Naive thymus-derived CD8-positive, alpha-beta T cell (primary cell): Measurements from ENCODE around the gene TTLL13. TPM values are rescaled to one million over a fixed set of nuclear protein-coding genes. Genes with fewer than 3 reads are reported as not detected.
A peak's percentile ranks its signal among the peaks of the same experiment; 100 is the strongest.
"Not testable (repeated sequence)": the region's sequence is repeated elsewhere in the genome, so short reads cannot be mapped to it uniquely, and the experiment has no call there.

Experiments used
- ATAC-seq, 2 donors: fragments of 150-1000 bp; cut with Tn5 transposase in 1 of 2; sonication (Bioruptor Pico), chemical (Tn5 transposase) in 1 of 2; 1 replicate in 1 of 2; 2 replicates in 1 of 2; pipeline ENCODE4 v1.10.0; 2021; ENCODE audit warnings: mild to moderate bottlenecking in 2 of 2, moderate library complexity in 2 of 2
- POLR2A ChIA-PET: fragments of 350-600 bp; sonication (Branson Sonifier 250); formaldehyde crosslinking; loops from one replicate; lab custom pipeline; 2021; ENCODE audit warnings: antibody characterized with exemption; lab: Charles Lee
- DNase-seq, 10 donors: peaks; one replicate each; pipeline versions ENCODE4 v3.0.0 to v3.0.0-alpha.2; 2020 to 2022
- H3K27ac Mint-ChIP-seq, 10 donors: one replicate each; pipeline ENCODE4 v1.8.0; 2020 to 2022; ENCODE audit warnings: mild to moderate bottlenecking in 10 of 10, mixed read lengths in 10 of 10, moderate library complexity in 4 of 10, inconsistent platforms in 1 of 10
- H3K27me3 Mint-ChIP-seq, 5 donors: one replicate each; pipeline ENCODE4 v1.8.0; 2021 to 2022; ENCODE audit warnings: mixed read lengths in 5 of 5
- H3K36me3 Mint-ChIP-seq, 3 donors: one replicate each; pipeline ENCODE4 v1.8.0; 2020 to 2022; ENCODE audit warnings: mixed read lengths in 3 of 3, mild to moderate bottlenecking in 2 of 3, inconsistent platforms in 1 of 3
- H3K4me1 Mint-ChIP-seq, 4 donors: one replicate each; pipeline ENCODE4 v1.8.0; 2021 to 2022; ENCODE audit warnings: mixed read lengths in 4 of 4
- H3K4me3 Mint-ChIP-seq, 10 donors: one replicate each; pipeline ENCODE4 v1.8.0; 2020 to 2022; ENCODE audit warnings: mild to moderate bottlenecking in 10 of 10, mixed read lengths in 10 of 10, moderate library complexity in 6 of 10, inconsistent platforms in 1 of 10
- H3K9me3 Mint-ChIP-seq, 9 donors: one replicate each; pipeline ENCODE4 v1.8.0; 2020 to 2022; ENCODE audit warnings: mixed read lengths in 9 of 9, mild to moderate bottlenecking in 3 of 9, inconsistent platforms in 1 of 9, moderate library complexity in 1 of 9
- polyA plus RNA-seq, 3 donors: library from polyadenylated mRNA; unstranded; fragments of 300-500 nt; fragmentation: Illumina TruSeq; gene quantifications; one replicate each; pipeline ENCODE4 v1.2.3, GENCODE V29; 2021
- total RNA-seq, 8 experiments: library from RNA in 2 of 8; stranded (reverse) in 2 of 8; gene quantifications; one replicate each; pipeline ENCODE4 v1.2.3 and lab custom pipeline; 2021 to 2026

TTLL13 gene
- total and polyA plus RNA-seq, 5 experiments from 2014 or later, result 0.71 to 1.0 TPM; not detected in 3

DNA sequence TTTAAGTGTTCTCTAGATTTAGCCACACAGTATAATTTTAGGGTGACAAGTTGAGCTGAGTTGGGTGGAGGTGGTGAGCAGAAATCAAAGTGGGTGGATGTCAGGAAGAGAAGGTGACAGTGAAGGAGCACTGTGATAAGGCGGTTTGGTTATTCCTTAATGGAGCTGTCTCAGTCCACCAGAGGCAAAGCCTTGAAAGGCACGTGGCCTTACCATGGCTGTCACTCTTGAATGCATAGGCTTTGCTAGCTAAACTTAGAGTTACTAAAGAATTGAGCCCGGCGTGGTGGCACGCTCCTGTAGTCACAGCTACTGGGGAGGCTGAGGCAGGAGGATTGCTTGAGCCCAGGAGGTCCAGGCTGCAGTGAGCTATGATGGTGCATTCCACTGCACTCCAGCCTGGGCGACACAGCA is 560 bp upstream of the TTLL13 start:
- H3K4me3 Mint-ChIP-seq, result peak overlapping the region; percentile 65 to 83 (median 74)
- H3K9me3 Mint-ChIP-seq, result no peaks in the 10 kb centered on the region
- peaks cover 11 to 23% (median 19%) of the 10 kb centered on the region in 4 donors for H3K4me1 Mint-ChIP-seq
- H3K36me3 Mint-ChIP-seq, result no peaks in the 10 kb centered on the region
- no peaks in the 10 kb centered on the region for H3K27me3 Mint-ChIP-seq
- POLR2A ChIA-PET, result interaction anchor here (0.7 to 2.5 kb wide), 7 partner anchors 8 to 24 kb away, joined by 3 to 17 read pairs (median 5); partner anchors contain the start of genes CIB1, GDPGP1 and NGRN
- peak; percentile 16 to 33 for ATAC-seq
- H3K27ac Mint-ChIP-seq, result peak overlapping the region; percentile 26 to 87 (median 69)
- DNase-seq, result no peak

GRCh38 chr15:90257776-90258175 is 8.4 kb downstream of the TTLL13 start:
- ATAC-seq, result no peak
- Mint-ChIP-seq H3K36me3 (no peaks in the 10 kb centered on the region), H3K27ac (peak overlapping the region in 1 of 10 donors; percentile 74), H3K4me3 (peak overlapping the region in 1 of 10 donors; percentile 12), H3K27me3 (peaks cover 0 to 9% (median 0%) of the 10 kb centered on the region in 5 donors), H3K9me3 (no peaks in the 10 kb centered on the region), H3K4me1 (peaks cover 0 to 3% (median under 1%) of the 10 kb centered on the region in 4 donors)
- DNase-seq, result no peak
- POLR2A ChIA-PET, result interaction anchor here (0.5 kb wide), 1 partner anchor 20 kb away, joined by 6 read pairs; no protein-coding TSS in a partner anchor

DNA sequence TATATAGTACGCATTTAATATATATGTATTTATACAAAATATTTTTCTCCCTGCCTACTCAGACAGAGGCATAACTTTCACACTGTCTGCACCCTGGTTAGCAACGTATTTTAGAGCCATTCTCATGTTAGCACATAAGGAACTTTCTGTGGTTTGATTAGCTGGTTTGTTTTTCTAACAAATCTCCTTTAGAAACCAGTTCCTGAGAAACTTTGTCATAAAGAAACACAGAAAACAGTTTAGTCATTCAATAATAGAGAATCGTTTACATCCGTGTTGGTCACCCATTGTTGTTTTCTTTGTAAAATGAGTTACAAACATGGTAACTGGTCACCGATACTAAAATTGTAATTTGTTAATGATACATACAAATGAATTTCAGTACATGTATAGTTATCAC is 10.2 kb downstream of the TTLL13 start:
- Mint-ChIP-seq H3K4me1 (peaks cover 0 to 11% (median 6%) of the 10 kb centered on the region in 4 donors), H3K36me3 (no peaks in the 10 kb centered on the region), H3K9me3 (no peaks in the 10 kb centered on the region), H3K27me3 (peaks cover 0 to 9% (median 0%) of the 10 kb centered on the region in 5 donors), H3K4me3 (no peak overlapping the region), H3K27ac (no peak overlapping the region)
- no peak for ATAC-seq
- POLR2A ChIA-PET, result no interaction called here
- DNase-seq, result no peak

DNA sequence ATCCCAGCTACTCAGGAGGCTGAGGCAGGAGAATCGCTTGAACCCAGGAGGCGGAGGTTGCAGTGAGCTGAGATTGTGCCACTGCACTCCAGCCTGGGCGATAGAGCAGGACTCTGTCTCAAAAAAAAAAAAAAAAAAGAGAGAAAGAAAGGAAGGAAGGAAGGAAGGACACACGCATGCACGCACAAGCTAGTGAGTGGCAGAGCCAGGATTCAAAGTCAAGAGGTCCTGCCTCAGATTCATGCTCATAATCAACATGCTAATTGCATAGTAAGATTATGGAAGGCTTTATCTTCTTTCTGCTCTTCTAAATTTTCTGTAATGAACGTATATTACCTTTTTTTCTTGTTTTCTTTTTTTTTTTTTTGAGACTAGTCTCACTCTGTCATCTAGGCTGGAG is 11.4 kb downstream of the TTLL13 start:
- not testable (repeated sequence) for H3K27me3 Mint-ChIP-seq, H3K36me3 Mint-ChIP-seq, H3K4me3 Mint-ChIP-seq, DNase-seq, ATAC-seq, H3K9me3 Mint-ChIP-seq
- H3K4me1 Mint-ChIP-seq, result peaks cover 10 to 18% (median 14%) of the 10 kb centered on the region in 4 donors
- POLR2A ChIA-PET, result interaction anchor here (2.3 to 2.8 kb wide), 2 partner anchors 12 to 27 kb away, joined by 6 to 17 read pairs; partner anchors contain the start of genes CIB1 and GDPGP1
- H3K27ac Mint-ChIP-seq, result peak overlapping the region in 1 of 10 donors; percentile 70

DNA sequence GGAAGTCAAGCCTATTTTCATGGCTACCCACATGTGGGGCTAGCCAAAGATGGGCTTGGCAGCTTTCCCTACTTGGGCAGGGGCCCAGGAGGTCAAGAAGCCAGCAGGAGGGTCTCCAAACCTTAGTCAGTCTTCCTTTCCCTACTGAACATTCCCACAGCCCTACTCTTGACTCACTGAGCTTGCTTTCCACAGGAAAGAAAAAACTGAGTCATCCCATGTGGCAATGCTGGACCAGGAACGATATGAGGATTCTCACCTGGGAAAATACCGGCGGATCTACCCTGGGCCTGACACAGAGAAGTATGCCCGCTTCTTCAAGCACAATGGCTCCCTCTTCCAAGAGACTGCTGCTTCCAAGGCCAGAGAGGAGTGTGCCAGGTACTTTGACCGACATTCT is 12.5 kb downstream of the TTLL13 start:
- peaks cover 0 to 4% (median 0%) of the 10 kb centered on the region in 3 donors for H3K36me3 Mint-ChIP-seq
- H3K27ac Mint-ChIP-seq, result peak overlapping the region in 1 of 10 donors; percentile 24
- H3K4me3 Mint-ChIP-seq, result no peak overlapping the region
- peaks cover 14 to 26% (median 22%) of the 10 kb centered on the region in 4 donors for H3K4me1 Mint-ChIP-seq
- ATAC-seq (no peak), DNase-seq (no peak)
- H3K9me3 Mint-ChIP-seq, result no peaks in the 10 kb centered on the region
- H3K27me3 Mint-ChIP-seq, result no peaks in the 10 kb centered on the region
- POLR2A ChIA-PET, result interaction anchor here (0.5 to 2.8 kb wide), 6 partner anchors 13 to 672 kb away, joined by 3 to 17 read pairs (median 4); partner anchors contain the start of genes CIB1 and GDPGP1

GRCh38 chr15:90262426-90262825 is 13.1 kb downstream of the TTLL13 start:
- Mint-ChIP-seq H3K36me3 (peaks cover 0 to 10% (median 0%) of the 10 kb centered on the region in 3 donors), H3K27ac (peak overlapping the region in 6 of 10 donors; percentile 11 to 73 (median 38)), H3K9me3 (no peaks in the 10 kb centered on the region), H3K4me3 (peak overlapping the region in 3 of 10 donors; percentile 28 to 45 (median 28)), H3K4me1 (peaks cover 11 to 29% (median 28%) of the 10 kb centered on the region in 4 donors), H3K27me3 (no peaks in the 10 kb centered on the region)
- ATAC-seq, result no peak
- POLR2A ChIA-PET, result interaction anchor here (0.5 to 2.8 kb wide), 6 partner anchors 11 to 666 kb away, joined by 3 to 17 read pairs (median 4); partner anchors contain the start of genes CIB1 and GDPGP1
- DNase-seq, result no peak

DNA sequence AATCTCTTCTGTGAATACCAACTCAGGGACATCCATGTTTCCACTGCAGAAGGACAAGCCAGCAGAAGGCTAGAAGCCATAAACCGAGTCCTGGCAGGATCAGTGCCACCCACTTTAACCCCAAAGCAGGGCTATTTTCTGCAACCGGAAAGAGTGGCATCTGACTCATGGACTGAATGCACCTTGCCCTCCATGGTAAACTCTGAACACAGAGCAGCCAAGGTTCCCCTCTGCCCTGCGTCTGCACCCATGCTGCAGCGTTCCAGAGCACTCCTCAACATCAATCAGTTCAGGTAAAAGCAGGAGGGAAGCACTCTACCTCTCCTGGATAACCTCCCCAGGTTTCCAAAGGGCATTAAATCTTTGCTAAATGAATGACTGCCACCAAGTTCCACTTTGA is 15.3 kb downstream of the TTLL13 start:
- POLR2A ChIA-PET, result interaction anchor here (2.5 kb wide), 1 partner anchor 31 kb away, joined by 36 read pairs; the partner anchor contains the start of genes CIB1 and GDPGP1
- Mint-ChIP-seq H3K4me3 (peak overlapping the region; percentile 95 to 98 (median 97)), H3K9me3 (no peaks in the 10 kb centered on the region), H3K27me3 (no peaks in the 10 kb centered on the region), H3K4me1 (peaks cover 19 to 48% (median 48%) of the 10 kb centered on the region in 4 donors), H3K36me3 (peaks cover 0 to 27% (median 6%) of the 10 kb centered on the region in 3 donors), H3K27ac (peak overlapping the region; percentile 96 to 99 (median 99))
- DNase-seq (no peak), ATAC-seq (no peak)

- Mint-ChIP-seq H3K27ac (peak within 1 kb of the TSS; percentile 96 to 99 (median 99)), H3K9me3 (no peaks in the 10 kb centered on the region), H3K4me3 (peak within 1 kb of the TSS; percentile 95 to 98 (median 97)), H3K4me1 (peaks cover 25 to 56% (median 55%) of the 10 kb centered on the region in 4 donors), H3K27me3 (no peaks in the 10 kb centered on the region), H3K36me3 (peaks cover 0 to 35% (median 9%) of the 10 kb centered on the region in 3 donors)
- ATAC-seq (peak; percentile 87 to 89), DNase-seq (peak; percentile 78 to 97 (median 92))
- POLR2A ChIA-PET, result interaction anchor here (0.5 to 2.5 kb wide), 11 partner anchors 16 to 634 kb away, joined by 3 to 36 read pairs (median 4); partner anchors contain the start of genes CIB1, GDPGP1, SEMA4B and TTLL13
Observed at GRCh38 chr15:90265271-90266060, 16.1 kb downstream of the TTLL13 start, which contains the start of gene NGRN. Gene NGRN (plus strand): TSS chr15:90265672. CDS start chr15:90265713, 41 bp downstream.

- no peaks in the 10 kb centered on the region for H3K27me3 Mint-ChIP-seq
- peaks cover 28 to 61% (median 61%) of the 10 kb centered on the region in 4 donors for H3K4me1 Mint-ChIP-seq
- H3K9me3 Mint-ChIP-seq, result no peaks in the 10 kb centered on the region
- ATAC-seq, result peak; percentile 15 to 40
- DNase-seq, result peak in 5 of 10 donors; percentile 7 to 69 (median 36)
- H3K4me3 Mint-ChIP-seq, result peak overlapping the region; percentile 95 to 98 (median 97)
- peaks cover 0 to 41% (median 10%) of the 10 kb centered on the region in 3 donors for H3K36me3 Mint-ChIP-seq
- POLR2A ChIA-PET, result interaction anchor here (0.5 to 2.5 kb wide), 11 partner anchors 17 to 634 kb away, joined by 3 to 36 read pairs (median 4); partner anchors contain the start of genes CIB1, GDPGP1, SEMA4B and TTLL13
- H3K27ac Mint-ChIP-seq, result peak overlapping the region; percentile 96 to 99 (median 99)
Observed at GRCh38 chr15:90266061-90266431, 16.7 kb downstream of the TTLL13 start.

DNA sequence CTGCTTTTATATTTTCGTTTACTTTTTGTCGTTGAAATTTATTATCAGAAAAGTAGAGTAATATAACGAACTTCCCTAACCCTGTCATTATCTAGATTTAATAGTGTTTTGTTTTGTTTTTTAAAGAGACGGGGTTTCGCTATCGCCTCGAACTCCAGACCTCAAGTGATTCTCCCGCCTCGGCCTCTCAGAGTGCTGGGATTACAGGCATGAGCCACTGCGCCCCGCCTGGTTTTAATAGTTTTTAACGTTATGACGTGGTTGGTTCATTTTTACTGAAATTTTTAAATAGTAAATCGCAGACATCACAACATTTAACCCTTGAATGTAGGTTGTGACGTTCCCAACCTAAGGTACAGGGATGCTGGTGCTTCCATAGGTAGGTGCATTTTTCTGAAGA is 17.1 kb downstream of the TTLL13 start:
- Mint-ChIP-seq H3K36me3 (peaks cover 0 to 45% (median 12%) of the 10 kb centered on the region in 3 donors), H3K4me1 (peaks cover 32 to 66% (median 65%) of the 10 kb centered on the region in 4 donors), H3K27me3 (no peaks in the 10 kb centered on the region), H3K4me3 (peak overlapping the region; percentile 95 to 98 (median 97)), H3K27ac (peak overlapping the region; percentile 96 to 99 (median 99)), H3K9me3 (no peaks in the 10 kb centered on the region)
- DNase-seq, result peak in 1 of 10 donors; percentile 9
- POLR2A ChIA-PET, result interaction anchor here (0.7 to 2.7 kb wide), 7 partner anchors 17 to 216 kb away, joined by 3 to 36 read pairs (median 12); partner anchors contain the start of genes CIB1, GDPGP1, SEMA4B and TTLL13
- ATAC-seq, result no peak

DNA sequence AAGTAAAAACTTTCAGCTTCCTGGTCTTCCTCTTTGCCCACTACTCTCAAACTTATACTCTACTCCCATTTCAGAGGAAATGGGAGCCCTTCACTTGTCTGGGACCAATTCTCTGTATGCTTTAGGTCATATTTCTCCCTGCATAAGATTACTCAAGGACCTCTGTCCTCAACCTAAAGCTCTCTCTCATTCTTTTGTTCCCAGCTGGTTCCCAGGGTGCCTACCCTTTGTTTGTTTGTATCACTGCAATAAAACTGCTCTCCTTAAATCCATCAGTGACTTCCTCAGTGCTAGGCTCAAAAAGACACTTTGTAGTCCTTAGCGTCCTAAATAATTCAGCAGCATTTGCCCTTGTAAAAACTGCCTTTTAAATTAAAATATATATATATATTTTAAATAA is 19.1 kb downstream of the TTLL13 start:
- Mint-ChIP-seq H3K4me1 (peaks cover 38 to 79% (median 75%) of the 10 kb centered on the region in 4 donors), H3K4me3 (peak overlapping the region; percentile 60 to 98 (median 96)), H3K27me3 (no peaks in the 10 kb centered on the region), H3K36me3 (peaks cover 0 to 65% (median 14%) of the 10 kb centered on the region in 3 donors), H3K9me3 (no peaks in the 10 kb centered on the region), H3K27ac (peak overlapping the region in 9 of 10 donors; percentile 17 to 96 (median 78))
- DNase-seq (no peak), ATAC-seq (no peak)
- POLR2A ChIA-PET, result interaction anchor here (0.9 to 2.7 kb wide), 4 partner anchors 19 to 120 kb away, joined by 3 to 12 read pairs (median 5); partner anchors contain the start of genes CIB1, GDPGP1, IQGAP1 and TTLL13
